Sigmoid colon (tissue), 4 donors: ENCODE measurements around the gene RECK.

ENCODE experiments used
- CTCF ChIP-seq, 4 experiments: fragments of 450-650 bp in 3 of 4; fragments of 200-600 bp in 1 of 4; IDR thresholded peaks; one replicate each; pipeline ENCODE4 v1.5.1; 2016 to 2019; ENCODE audit warnings: antibody characterized with exemption in 4 of 4, mild to moderate bottlenecking in 3 of 4, moderate library complexity in 2 of 4
- EP300 ChIP-seq, 4 donors: sonication (generic); formaldehyde crosslinking; IDR thresholded peaks; one replicate each; pipeline ENCODE4 v1.6.1; 2017; ENCODE audit warnings: antibody characterized with exemption in 4 of 4

- no peak for TF ChIP-seq CTCF (IDR thresholded peaks at IDR 0.05)
- TF ChIP-seq EP300 (IDR thresholded peaks at IDR 0.05) = no peak
These were observed 84.0 kb downstream of the RECK start for GRCh38 chr9:36120705-36121104.
